Panc1 (cell line): ENCODE results near the gene RYR3. TPM values are rescaled to one million over a fixed set of nuclear protein-coding genes. Genes with fewer than 3 reads are reported as not detected.

Experiments
- ATAC-seq: fragments of 200-7000 bp; cut with Tn5 transposase; 2 replicates; pipeline ENCODE4 v1.9.1; 2020; ENCODE audit warnings: mild to moderate bottlenecking, moderate library complexity
- BruUV-seq: library from RNA; stranded (reverse); fragments of 400-500 nt; replicated peaks from 2 replicates; lab custom pipeline; 2021; lab: Mats Ljungman, UMichigan
- CTCF ChIA-PET: fragments of 300-600 bp; sonication (Branson Sonifier 250); formaldehyde crosslinking; loops from one replicate; lab custom pipeline; 2022; ENCODE audit warnings: antibody characterized with exemption; lab: Charles Lee
- POLR2A ChIA-PET: fragments of 300-600 bp; sonication (Branson Sonifier 250); formaldehyde crosslinking; loops from one replicate; lab custom pipeline; 2022; ENCODE audit warnings: antibody characterized with exemption; lab: Charles Lee
- DNase-seq: peaks from one replicate; pipeline ENCODE4 v3.0.0-alpha.2; 2010; ENCODE audit warnings: low read depth, low spot score
- H3K27ac ChIP-seq: 2 replicates; pipeline ENCODE4 v1.5.1; 2011; ENCODE audit warnings: mild to moderate bottlenecking, low read length, inconsistent platforms
- H3K27me3 ChIP-seq: fragments of 200-500 bp; sonication (Bioruptor generic); 2 replicates; pipeline ENCODE4 v1.6.0; 2014; ENCODE audit warnings: low read length, inconsistent platforms; ENCODE audit not compliant: control insufficient read depth, insufficient read depth
- H3K36me3 ChIP-seq: fragments of 200-500 bp; sonication (Bioruptor generic); 2 replicates; pipeline ENCODE4 v1.5.1; 2014; ENCODE audit warnings: inconsistent platforms, mild to moderate bottlenecking, low read length, moderate library complexity; ENCODE audit not compliant: control insufficient read depth, insufficient read depth
- H3K4me1 ChIP-seq: 2 replicates; pipeline ENCODE4 v1.5.1; 2011; ENCODE audit warnings: inconsistent platforms, mild to moderate bottlenecking, low read length, moderate library complexity; ENCODE audit not compliant: control insufficient read depth, insufficient read depth
- H3K4me3 ChIP-seq, 2 experiments: 2 replicates each; pipeline ENCODE4 v1.5.1; 2011 to 2012; ENCODE audit warnings: low read depth in 2 of 2, low read length in 2 of 2, mild to moderate bottlenecking in 2 of 2, inconsistent platforms in 1 of 2, moderate library complexity in 1 of 2
- H3K9me3 ChIP-seq: fragments of 200-500 bp; sonication (Bioruptor generic); 2 replicates; pipeline ENCODE4 v1.5.1; 2014; ENCODE audit warnings: low read depth, mild to moderate bottlenecking, inconsistent platforms, low read length, moderate library complexity; ENCODE audit not compliant: control insufficient read depth, insufficient read depth
- POLR2AphosphoS5 ChIP-seq: IDR thresholded peaks from 2 replicates; pipeline ENCODE4 v1.6.1; 2012; ENCODE audit warnings: mild to moderate bottlenecking, low read depth, low read length, moderate library complexity
- SIN3A ChIP-seq: IDR thresholded peaks from 2 replicates; pipeline ENCODE4 v1.6.1; 2012; ENCODE audit warnings: low read depth, mild to moderate bottlenecking, low read length, moderate library complexity, borderline replicate concordance; ENCODE audit not compliant: insufficient read depth
- TCF7L2 ChIP-seq: IDR thresholded peaks from 2 replicates; pipeline ENCODE4 v1.6.1; 2011; ENCODE audit warnings: mild to moderate bottlenecking, low read depth, low read length, inconsistent platforms
- in situ Hi-C: cut with HindIII; loops from 2 replicates; pipeline ENCODE4 v1.10.0; 2016; ENCODE audit warnings: low sequenced_read_pairs, low pct_unique_long_range_greater_than_20kb
- intact Hi-C: fragments of 100-400 bp; cut with micrococcal nuclease; formaldehyde crosslinking; loops from one replicate; pipeline ENCODE4 v1.10.0; 2022; ENCODE audit not compliant: unreplicated experiment
- total RNA-seq: library from RNA; stranded (reverse); gene quantifications from one replicate; pipeline ENCODE4 v1.2.1, GENCODE V29; 2021; ENCODE audit not compliant: unreplicated experiment
- TF ChIP-seq, protein P1 (sequence below), 2 experiments: IDR thresholded peaks; 2 replicates each; pipeline ENCODE4 v1.6.1; 2011 to 2012; ENCODE audit warnings: low read depth in 2 of 2, control low read depth in 1 of 2, low read length in 1 of 2, mild to moderate bottlenecking in 1 of 2, moderate library complexity in 1 of 2; ENCODE audit not compliant: insufficient read depth in 1 of 2
- TF ChIP-seq, protein P2 (sequence below): fragments of 450-650 bp; IDR thresholded peaks from 2 replicates; pipeline ENCODE4 v1.5.1; 2017; ENCODE audit warnings: mild to moderate bottlenecking

The RYR3 gene
- total RNA-seq, 1 experiment from 2014 or later: not detected

DNA sequence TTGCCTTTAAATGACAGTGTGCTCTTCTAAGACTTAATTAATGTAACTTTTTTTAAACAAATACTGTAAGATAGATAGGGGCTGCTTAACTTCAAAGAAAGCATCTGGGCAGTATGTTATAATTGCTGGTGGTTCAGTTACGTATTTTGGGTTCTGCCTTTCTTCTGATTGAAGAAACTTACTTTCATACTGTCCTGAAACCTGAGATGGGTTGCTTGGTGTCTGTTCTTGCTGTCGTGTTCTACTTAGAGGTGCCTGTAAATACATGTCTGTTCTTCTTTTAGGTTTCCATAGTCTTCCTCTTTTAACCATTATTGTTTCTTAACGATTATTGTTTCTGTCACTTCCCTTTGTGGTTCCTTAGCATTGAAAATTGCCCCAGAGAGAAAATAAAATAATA, 359.8 kb downstream of the RYR3 start:
- BruUV-seq: no TSS peak
- H3K36me3 ChIP-seq: no peaks in the 10 kb centered on the region
- DNase-seq (no peak), ATAC-seq (no peak)
- POLR2A ChIA-PET: no interaction called here
- H3K9me3 ChIP-seq: no peaks in the 10 kb centered on the region
- H3K27ac ChIP-seq: no peak overlapping the region
- intact Hi-C loops: no loop called here
- H3K4me1 ChIP-seq: no peaks in the 10 kb centered on the region
- TF ChIP-seq, protein P1, sequence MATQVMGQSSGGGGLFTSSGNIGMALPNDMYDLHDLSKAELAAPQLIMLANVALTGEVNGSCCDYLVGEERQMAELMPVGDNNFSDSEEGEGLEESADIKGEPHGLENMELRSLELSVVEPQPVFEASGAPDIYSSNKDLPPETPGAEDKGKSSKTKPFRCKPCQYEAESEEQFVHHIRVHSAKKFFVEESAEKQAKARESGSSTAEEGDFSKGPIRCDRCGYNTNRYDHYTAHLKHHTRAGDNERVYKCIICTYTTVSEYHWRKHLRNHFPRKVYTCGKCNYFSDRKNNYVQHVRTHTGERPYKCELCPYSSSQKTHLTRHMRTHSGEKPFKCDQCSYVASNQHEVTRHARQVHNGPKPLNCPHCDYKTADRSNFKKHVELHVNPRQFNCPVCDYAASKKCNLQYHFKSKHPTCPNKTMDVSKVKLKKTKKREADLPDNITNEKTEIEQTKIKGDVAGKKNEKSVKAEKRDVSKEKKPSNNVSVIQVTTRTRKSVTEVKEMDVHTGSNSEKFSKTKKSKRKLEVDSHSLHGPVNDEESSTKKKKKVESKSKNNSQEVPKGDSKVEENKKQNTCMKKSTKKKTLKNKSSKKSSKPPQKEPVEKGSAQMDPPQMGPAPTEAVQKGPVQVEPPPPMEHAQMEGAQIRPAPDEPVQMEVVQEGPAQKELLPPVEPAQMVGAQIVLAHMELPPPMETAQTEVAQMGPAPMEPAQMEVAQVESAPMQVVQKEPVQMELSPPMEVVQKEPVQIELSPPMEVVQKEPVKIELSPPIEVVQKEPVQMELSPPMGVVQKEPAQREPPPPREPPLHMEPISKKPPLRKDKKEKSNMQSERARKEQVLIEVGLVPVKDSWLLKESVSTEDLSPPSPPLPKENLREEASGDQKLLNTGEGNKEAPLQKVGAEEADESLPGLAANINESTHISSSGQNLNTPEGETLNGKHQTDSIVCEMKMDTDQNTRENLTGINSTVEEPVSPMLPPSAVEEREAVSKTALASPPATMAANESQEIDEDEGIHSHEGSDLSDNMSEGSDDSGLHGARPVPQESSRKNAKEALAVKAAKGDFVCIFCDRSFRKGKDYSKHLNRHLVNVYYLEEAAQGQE (IDR thresholded peaks at IDR 0.05; ENCODE audit: insufficient read depth in 1 of 2, low read depth in 2 of 2, low read length in 1 of 2): no peak
- TF ChIP-seq SIN3A: no peak
- H3K27me3 ChIP-seq: peaks cover 16% of the 10 kb centered on the region
- in situ Hi-C loops: no loop called here
- no peak overlapping the region for H3K4me3 ChIP-seq
- CTCF ChIA-PET: no interaction called here

DNA sequence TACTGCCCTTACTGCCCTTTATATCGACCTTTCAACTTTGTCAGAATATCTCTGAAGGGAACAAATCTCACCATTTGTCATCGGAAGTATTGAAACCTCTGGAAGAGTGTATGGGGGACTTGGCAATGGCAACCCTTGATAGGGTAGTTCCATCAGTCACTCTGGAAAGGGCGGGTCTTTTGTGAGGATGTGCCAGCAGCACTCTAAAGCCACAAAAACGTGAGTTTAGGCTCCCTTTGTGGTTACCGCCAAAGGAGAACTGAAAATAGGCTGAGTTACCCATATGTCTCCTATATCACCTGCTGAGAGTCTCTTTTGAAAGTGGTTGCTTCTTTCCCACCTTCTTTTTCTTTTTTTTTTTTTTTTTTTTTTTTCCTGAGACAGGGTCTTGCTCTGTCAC, 360.7 kb downstream of the RYR3 start:
- intact Hi-C loops (no loop called here), in situ Hi-C loops (no loop called here)
- H3K36me3 ChIP-seq: no peaks in the 10 kb centered on the region
- no peaks in the 10 kb centered on the region for H3K9me3 ChIP-seq
- no TSS peak for BruUV-seq
- ChIA-PET POLR2A (no interaction called here), CTCF (no interaction called here)
- no peak for TF ChIP-seq SIN3A
- TF ChIP-seq, protein P1 (IDR thresholded peaks at IDR 0.05; ENCODE audit: insufficient read depth in 1 of 2, low read depth in 2 of 2, low read length in 1 of 2): no peak
- TF ChIP-seq TCF7L2: no peak
- no peak for TF ChIP-seq POLR2AphosphoS5
- TF ChIP-seq, protein P2, sequence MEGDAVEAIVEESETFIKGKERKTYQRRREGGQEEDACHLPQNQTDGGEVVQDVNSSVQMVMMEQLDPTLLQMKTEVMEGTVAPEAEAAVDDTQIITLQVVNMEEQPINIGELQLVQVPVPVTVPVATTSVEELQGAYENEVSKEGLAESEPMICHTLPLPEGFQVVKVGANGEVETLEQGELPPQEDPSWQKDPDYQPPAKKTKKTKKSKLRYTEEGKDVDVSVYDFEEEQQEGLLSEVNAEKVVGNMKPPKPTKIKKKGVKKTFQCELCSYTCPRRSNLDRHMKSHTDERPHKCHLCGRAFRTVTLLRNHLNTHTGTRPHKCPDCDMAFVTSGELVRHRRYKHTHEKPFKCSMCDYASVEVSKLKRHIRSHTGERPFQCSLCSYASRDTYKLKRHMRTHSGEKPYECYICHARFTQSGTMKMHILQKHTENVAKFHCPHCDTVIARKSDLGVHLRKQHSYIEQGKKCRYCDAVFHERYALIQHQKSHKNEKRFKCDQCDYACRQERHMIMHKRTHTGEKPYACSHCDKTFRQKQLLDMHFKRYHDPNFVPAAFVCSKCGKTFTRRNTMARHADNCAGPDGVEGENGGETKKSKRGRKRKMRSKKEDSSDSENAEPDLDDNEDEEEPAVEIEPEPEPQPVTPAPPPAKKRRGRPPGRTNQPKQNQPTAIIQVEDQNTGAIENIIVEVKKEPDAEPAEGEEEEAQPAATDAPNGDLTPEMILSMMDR: no peak
- ATAC-seq (no peak), DNase-seq (no peak)
- H3K27me3 ChIP-seq: peaks cover 21% of the 10 kb centered on the region
- no peak overlapping the region for H3K27ac ChIP-seq
- no peaks in the 10 kb centered on the region for H3K4me1 ChIP-seq
- no peak overlapping the region for H3K4me3 ChIP-seq
